ENCODE data around the gene NTPCR.

The NTPCR gene

GRCh38 chr1:233010146-233010545 lies 59.7 kb downstream of the NTPCR start:
- no peak for DNase-seq (ENCODE audit: low spot score)

- no peak for DNase-seq (ENCODE audit: low spot score)
Measured at GRCh38 chr1:233012021-233012420, 61.6 kb downstream of the NTPCR start.

- no peak for DNase-seq (ENCODE audit: low spot score)
Measured at GRCh38 chr1:233015965-233016364, 65.6 kb downstream of the NTPCR start.

- DNase-seq (ENCODE audit: low spot score) = no peak
Measured at GRCh38 chr1:233016798-233017197, 66.4 kb downstream of the NTPCR start.

- no peak for DNase-seq (ENCODE audit: low spot score)
Measured at GRCh38 chr1:233019083-233019482, 68.7 kb downstream of the NTPCR start.

- no peak for DNase-seq (ENCODE audit: low spot score)
Measured at GRCh38 chr1:233019778-233020325, 69.4 kb downstream of the NTPCR start.

GRCh38 chr1:233020426-233020825 lies 70.0 kb downstream of the NTPCR start:
- peak; percentile 10 for DNase-seq (ENCODE audit: low spot score)

- no peak for DNase-seq (ENCODE audit: low spot score)
Measured at GRCh38 chr1:233022246-233022645, 71.8 kb downstream of the NTPCR start.

- no peak for DNase-seq (ENCODE audit: low spot score)
Measured at GRCh38 chr1:233024199-233024598, 73.8 kb downstream of the NTPCR start.

GRCh38 chr1:233025157-233025556 lies 74.7 kb downstream of the NTPCR start:
- DNase-seq (ENCODE audit: low spot score) = peak; percentile 29

GRCh38 chr1:233025567-233025966 lies 75.2 kb downstream of the NTPCR start:
- DNase-seq (ENCODE audit: low spot score) = peak; percentile 3

- no peak for DNase-seq (ENCODE audit: low spot score)
Measured at GRCh38 chr1:233027046-233027445, 76.6 kb downstream of the NTPCR start.

- DNase-seq (ENCODE audit: low spot score) = no peak
Measured at GRCh38 chr1:233031521-233031920, 81.1 kb downstream of the NTPCR start.

GRCh38 chr1:233032916-233033315 lies 82.5 kb downstream of the NTPCR start:
- no peak for DNase-seq (ENCODE audit: low spot score)

- no peak for DNase-seq (ENCODE audit: low spot score)
Measured at GRCh38 chr1:233033361-233033760, 83.0 kb downstream of the NTPCR start.
